CD4-positive, alpha-beta T cell treated with Interleukin-10 for 1 hour (primary cell): ENCODE results near the gene KCNS1.
"Not testable (repeated sequence)": the region's sequence is repeated elsewhere in the genome, so short reads cannot be mapped to it uniquely, and the experiment has no call there.

Source experiments
- DNase-seq: peaks from one replicate; pipeline ENCODE4 v3.0.0-alpha.2; 2020

Gene KCNS1, protein sequence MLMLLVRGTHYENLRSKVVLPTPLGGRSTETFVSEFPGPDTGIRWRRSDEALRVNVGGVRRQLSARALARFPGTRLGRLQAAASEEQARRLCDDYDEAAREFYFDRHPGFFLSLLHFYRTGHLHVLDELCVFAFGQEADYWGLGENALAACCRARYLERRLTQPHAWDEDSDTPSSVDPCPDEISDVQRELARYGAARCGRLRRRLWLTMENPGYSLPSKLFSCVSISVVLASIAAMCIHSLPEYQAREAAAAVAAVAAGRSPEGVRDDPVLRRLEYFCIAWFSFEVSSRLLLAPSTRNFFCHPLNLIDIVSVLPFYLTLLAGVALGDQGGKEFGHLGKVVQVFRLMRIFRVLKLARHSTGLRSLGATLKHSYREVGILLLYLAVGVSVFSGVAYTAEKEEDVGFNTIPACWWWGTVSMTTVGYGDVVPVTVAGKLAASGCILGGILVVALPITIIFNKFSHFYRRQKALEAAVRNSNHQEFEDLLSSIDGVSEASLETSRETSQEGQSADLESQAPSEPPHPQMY

DNA sequence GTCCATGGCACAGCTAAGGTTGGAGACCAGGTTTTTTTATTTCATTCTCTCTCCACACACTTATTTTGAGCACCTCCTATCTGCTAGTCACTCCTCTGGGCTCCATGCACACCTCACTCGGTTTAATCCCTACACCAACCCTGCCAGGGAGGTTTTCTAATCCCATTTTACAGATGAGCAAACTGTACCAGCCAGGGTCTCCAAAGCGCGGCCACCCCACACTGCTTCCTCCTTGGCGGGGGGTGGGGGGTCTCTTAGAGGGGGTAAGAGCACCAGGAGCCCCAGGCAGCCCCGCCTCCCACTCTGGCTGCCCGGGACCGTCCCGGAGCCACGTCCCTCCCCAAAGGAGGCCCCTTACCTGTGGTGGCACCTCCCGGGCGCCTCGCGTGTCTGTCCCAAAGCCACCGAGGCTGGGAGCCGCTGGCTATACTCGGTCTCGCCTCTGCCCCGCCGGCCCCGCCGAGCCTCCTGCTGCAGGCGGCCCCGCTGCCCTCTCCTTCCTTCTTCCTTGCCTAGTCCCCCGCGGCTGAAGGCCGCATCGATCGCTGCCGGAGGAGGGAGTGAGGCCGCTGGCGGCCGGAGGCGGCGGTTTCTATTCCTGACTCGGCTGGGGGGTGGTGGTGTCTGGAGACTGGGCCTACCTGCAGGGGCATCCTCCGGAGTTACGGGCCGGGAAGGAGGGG is at the start of gene KCNS1:
TSS of gene KCNS1 (minus strand) at position 565 of the 683 bp plus-strand sequence. CDS start 1,891 bp downstream, outside the sequence.
- no peak for DNase-seq

DNA sequence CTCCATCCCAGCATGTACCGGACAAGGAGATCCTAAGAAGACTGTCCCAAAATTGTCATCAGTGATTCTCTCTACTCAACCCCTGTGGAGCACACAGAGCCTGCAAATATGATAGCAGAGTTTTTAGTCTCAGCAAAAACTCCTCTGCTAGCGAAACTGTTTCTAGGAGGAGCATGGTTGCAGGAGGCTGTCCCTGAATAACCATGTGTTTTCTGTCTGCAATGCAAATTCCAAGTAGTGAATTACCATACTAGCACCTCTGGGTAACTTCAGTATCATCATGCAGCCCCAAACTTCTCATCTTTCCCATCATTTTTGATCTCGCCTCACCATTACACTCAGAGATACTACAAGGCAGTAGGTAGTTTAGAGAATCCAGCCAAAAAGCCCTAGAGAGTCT is 48.1 kb upstream of the KCNS1 start:
- no peak for DNase-seq

DNA sequence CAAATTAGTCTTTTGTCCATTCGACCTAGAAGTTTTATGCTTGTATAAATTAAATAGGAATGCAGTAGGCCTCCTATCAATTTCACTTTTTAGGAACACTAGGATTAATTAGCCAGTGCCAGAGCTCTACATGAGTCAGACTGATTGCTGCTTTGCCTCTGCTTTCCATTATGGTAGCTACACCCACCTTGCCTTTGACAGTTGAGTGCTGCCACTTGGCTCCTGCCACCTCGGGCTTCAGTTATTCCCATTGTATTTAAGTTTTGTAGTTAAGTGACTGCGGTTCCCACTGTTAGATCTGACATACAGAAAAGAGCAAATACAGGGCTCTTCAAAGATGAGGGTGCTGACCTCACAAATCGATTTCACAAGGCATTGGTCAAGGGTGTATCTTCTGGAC is 39.9 kb upstream of the KCNS1 start:
- no peak for DNase-seq

DNA sequence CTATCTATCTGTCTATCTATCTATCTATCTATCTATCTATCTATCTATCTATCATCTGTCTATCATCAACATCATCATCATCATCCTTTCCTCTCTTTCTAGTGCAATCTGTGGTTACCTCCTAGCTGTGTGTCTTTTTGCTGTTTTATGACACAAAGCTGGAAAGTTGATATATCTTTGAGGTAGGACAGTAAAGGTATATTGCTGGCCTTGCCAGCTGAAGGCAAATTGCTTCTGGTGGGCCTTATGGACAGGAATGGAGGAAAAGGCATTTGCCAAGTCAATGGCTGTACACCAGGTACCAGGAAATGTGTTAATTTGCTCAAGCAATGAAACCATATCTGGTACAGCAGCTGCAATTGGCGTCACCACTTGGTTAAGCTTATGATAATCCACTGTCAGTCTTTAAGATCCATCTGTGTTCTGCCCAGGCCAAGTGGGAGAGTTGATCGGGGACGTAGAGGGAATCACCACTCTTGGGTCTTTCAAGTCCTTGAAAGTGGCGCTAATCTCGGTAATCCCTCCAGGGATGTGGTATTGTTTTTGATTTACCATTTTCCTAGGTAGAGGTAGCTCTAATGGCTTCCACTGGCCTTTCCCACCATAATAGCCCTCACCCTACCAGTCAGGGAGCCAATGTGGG is 38.9 kb upstream of the KCNS1 start:
- not testable (repeated sequence) for DNase-seq

DNA sequence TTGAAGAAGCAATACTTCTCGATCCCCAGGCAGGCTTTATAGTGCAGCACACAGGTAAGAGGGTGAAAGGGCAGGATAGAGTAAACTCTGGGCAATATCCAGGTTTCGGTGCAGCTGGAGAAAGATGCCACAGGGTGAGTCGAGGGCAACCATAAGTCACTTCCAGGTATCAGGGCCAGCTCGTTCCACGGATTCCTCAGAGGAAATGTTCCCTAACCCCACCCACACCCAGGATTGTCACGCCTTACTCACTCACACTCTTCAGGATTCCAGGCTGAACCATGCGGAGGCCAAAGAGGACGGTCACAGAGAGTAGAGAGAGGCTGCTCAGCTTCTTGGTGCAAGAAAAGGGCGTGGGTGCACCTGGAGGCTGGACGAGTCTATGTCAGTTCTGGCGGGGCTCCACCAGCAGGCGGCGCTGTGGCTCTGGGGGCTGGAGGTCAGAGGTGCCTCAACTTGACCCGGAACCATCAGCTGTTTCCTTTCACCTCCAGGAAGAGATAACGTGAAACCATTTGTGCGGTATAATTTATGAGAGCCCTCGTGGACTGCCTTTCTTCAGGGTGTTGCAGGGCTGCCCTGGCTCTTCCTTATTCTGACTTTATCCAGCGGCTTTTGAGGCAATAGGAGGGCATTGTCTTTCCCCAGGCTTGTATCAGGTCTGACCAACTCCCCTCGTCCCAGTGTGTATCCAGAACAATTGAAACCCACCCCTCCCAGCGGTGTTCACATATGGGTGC is 37.8 kb upstream of the KCNS1 start:
- peak; percentile 31 for DNase-seq

DNA sequence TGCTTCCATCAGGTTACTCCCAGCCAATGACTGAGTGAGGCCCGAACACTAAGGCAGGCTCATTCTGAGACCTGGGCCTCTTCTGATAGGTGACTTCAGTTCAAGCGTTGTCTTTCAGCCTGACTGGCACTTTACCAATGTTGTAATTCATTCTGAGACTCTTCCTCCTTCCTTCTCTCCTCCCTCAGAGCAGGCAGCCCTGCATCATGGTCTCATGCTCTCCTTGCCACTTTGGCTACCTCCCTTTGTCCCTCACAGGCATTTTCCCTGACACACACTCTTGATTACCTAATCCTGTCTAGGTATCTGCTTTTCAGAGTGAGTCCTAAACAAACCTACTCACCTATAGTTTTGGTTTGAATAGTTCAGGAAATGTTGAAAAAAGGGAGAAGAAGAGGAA is 36.0 kb upstream of the KCNS1 start:
- DNase-seq: no peak

DNA sequence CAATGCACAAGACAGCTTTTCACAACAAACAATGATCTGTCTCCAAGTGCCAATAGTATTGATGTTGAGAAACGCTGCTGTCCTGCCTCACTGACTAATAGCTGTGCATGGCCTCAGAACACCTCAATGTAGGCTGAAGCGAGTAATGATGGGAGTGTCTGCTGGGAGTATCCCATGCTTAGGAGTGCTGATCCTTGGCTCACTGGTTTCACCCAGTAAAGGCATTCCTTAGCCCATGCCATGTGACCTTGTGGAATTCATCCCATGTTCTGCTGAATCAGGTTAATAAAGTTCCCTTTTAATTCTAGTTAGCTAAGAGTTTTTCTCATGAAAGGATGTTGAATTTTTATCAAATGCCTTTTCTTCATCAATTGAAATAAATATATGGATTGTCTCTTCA is 27.2 kb upstream of the KCNS1 start:
- DNase-seq: no peak

DNA sequence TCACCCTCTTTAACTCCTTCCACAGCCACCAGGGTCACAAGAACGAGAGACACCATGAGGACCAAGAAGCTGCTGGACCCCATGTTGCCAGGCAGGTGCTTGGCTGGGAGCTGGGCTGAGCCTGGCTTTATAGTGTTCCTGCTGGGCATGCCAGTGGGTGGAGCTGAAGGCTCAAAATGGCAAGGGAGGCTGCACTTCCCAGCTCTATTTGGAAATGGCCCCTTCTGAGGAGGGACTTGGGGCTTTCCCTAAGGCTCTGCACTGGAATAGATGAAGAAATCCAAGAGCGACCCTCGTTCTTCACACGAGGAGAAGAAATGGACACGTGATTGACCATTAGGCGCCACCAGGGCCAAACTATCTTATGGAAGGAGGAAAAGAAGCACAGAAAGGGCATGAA is 23.4 kb upstream of the KCNS1 start, which contains the start of gene WFDC12:
TSS of gene WFDC12 (minus strand) at position 101 of the 400 bp plus-strand sequence. CDS start at position 83, 18 bp downstream.
- no peak for DNase-seq

DNA sequence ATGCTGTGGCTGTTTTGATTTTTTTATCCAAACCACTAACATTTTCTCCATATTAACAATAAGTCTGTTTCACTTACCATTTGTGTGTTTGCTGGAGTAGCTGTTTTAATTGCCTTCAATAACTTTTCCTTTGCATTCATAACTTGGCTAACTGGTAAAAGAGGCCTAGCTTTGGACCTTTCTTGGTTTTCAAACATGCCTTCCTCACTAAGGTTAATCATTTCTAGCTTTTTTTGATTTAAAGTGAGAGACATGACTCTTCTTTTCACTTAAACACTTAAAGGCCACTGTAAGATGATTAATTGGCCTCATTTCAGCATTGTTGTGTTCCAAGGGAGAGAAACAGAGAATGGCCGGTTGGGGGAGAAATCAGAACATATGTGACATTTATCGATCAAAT is 20.5 kb upstream of the KCNS1 start:
- DNase-seq: no peak

DNA sequence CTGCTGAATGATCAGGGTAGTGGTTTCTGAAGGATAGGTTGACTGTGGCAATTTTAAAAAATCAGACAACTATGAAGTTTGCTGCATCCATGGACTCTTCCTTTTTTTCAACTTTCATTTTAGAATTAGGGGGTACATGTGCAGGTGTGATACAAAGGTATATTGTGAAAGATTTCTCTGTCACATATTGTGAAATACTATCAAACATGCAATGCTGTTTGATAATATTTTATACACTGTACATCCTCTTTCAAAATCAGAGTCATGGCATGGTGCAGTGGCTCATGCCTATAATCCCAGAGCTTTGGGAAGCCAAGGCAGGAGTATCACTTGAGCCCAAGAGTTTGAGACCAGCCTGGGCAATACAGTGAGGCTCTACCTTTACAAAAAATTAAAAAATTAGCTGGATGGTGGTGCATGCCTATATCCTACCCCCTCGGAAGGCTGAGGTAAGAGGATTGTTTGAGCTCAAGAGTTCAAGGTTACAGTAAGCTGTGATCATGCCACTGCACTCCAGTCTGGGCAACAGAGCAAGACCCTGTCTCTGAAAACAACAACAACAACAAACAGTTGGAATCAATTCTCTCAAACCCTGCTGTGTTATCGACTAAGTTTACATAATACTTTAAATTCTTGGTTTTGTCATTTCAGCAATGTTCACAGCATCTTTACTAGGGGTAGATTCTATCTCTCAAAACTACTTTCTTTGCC is 18.8 kb upstream of the KCNS1 start:
- DNase-seq: no peak

DNA sequence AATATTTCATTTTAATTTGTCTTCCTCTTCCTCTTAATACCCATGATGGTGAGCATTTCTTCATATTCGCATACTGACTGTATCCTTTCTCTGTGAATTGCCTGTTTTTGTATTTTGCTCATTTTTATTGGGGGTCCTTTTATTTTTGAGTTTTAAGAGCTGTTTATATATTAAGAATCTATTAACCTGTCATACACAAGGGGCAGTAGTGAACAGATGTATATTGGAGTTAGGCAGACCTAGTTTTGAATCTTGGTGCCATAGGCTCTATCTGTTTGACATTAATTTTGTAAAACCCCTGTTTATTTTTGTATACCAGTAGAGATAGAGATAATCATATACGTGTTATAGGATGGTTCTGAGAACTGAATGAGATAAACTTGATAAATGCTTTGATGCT is 17.1 kb upstream of the KCNS1 start:
- DNase-seq: no peak

DNA sequence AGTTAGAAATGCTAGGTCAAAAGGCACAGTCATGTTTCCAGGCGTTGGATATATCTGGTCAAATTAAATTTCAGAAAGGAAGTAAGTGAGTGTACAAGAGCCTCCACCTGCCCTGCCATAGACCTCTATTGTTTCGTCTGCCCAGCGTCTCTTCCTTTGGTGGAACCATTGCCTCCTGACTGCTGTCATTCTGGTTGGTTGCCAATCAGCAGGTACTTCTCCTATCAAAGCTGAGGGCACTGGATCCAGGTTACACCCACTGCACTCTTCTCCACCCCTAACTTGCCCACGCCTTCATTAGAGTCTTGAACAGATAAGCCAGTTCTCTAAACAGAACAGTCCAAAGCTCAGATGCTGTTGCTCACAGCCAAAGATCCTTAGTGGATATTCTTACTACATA is 16.7 kb upstream of the KCNS1 start:
- no peak for DNase-seq

DNA sequence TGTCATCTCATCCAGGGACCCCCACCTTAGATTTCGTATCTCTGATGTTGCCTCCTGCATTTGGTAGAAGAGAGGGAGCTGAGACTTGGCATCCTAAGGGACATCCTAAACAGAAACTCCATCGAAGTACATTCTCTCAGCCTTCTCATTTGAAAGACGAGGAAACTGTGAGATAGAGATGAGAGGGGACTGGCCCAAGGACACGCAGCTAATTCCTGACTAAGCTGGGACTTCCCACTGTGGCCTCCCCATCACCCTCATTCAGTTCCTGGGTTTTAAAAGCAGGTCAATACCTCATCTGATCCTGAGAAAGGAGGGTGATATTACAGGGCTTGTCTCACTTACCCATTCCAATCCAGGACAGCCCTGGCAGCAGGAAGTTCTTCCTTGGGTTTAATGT is 14.9 kb upstream of the KCNS1 start:
- no peak for DNase-seq

DNA sequence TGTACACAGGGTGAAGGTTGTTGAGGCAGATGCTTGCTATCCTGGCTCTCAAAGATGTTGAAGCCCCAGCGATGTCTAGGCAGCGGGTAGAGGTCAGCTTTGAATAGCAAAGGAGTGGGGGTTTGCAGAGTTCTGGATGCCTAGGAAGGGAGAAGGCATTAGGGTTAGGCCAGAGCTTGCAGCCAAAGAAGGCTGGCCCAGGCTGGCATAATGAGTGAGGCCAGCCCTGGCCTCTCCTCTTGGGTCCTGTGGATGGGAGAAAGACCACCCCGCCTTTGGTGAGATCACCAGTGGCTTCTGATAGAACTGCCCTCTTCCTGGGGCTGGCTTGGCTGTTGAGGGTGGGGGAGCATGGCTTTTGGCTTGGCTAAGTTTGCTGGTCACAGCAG is 14.5 kb upstream of the KCNS1 start:
- DNase-seq: no peak

DNA sequence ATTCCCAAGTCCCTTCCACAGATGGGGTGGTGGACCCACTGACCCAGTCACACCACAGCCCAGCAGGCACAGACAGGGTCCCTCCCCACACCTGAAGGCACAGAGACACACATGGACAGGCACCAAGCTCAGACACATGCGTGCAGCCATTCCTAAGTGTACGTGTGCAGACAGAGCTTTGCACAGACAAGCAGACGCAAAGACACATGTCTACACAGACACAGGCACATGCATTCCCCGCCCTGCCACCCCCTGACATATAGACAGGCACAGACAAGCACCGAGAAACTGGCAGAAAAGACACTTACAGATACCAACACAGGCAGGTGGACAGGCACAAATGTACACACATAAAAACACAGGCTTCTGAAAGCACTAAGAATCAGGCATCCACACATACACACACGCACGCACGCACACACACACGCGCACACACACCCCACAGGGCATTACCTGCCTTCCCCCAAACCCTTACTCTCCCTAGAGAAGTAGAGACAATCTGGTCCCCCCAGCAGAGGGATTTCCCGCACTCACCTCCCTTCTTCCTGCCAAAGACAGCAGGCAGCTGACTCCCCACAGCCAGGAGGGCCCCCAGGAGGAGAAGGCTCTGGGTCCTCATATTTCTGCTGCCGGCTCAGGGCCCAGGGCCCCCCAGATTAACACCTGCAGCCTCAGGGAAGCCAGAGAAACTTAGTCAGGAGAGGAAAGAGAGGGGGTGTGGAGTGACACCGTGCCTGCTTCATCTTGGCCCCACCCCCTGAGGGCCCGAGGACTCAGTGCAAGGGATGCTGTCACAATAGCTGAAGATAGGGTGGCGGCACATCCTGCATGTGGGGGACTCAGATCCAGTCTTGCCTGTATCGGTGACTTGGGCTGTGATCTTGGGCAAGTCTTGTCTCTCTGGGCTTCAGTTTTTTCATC is 13.8 kb upstream of the KCNS1 start, which contains the start of gene WFDC5:
TSS of gene WFDC5 (minus strand) at position 710 of the 921 bp plus-strand sequence. CDS start at position 619, 91 bp downstream.
- no peak for DNase-seq

DNA sequence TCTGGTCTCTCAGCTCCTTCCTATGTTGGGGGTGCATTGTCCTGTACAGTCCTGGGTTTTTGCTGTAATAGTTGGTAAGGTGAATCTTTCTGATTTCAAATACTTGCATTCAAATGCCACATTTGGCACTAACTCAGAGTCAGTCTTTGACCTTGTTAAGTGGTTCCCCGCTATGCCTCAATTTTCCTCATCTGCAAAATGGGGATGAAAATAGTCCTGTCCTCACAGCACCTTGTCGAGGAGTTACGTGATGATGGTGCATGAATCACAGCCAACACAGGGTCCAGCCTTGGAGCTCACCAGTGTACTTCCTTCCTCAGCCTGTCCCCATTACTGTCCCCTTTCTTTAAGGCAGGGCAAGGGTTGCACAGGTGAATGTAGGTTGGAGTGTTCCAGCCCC is 12.9 kb upstream of the KCNS1 start:
- no peak for DNase-seq

DNA sequence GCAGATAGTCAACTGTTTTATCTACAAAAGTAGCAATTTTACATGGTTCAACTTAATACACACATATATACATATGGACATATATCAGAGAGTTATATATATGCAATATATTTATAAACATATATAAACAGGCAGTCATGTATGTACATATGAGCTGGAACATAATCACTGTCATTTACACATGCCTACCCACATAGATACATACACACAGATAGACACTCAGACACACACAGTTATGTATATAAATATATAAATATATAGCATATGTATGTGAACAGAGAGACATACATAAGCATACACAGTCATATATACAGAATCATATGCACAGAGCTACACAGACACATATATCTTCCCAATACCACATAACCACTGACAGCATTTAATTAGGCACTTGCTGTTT is 11.8 kb upstream of the KCNS1 start:
- DNase-seq: no peak

DNA sequence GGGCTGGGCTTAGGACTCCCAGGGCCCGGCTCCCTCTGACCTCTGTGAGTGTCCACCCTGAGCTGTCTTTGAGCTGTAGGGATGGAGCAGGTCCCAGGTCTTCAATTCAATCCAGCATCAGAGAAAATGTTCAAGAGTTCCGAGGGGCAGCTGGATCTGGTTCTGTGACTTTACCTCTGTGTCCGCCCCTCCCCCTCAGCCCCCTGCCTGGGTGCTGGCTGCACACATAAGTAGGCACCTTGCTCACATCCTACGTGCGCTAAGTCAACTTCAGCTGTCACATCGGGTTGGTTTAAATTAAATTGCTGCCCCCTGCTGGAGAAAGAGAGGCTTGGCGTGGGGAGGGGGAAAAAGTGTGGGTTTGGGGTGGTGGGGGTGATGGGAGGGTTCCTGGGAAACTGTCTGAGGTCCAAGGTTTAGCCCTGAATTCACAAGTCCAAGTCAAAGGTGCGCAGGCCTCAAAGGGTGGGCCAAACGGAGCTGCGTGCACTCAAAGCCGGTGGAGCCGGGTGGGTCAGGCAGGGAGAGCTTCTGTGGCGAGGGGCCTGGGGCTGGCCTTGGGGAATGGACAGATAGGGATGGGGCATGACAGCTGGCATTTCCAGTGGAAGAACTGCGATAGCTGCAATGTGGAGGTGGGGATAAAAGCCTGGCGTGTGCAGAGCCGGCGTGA is 11.0 kb upstream of the KCNS1 start:
- DNase-seq: peak; percentile 37

DNA sequence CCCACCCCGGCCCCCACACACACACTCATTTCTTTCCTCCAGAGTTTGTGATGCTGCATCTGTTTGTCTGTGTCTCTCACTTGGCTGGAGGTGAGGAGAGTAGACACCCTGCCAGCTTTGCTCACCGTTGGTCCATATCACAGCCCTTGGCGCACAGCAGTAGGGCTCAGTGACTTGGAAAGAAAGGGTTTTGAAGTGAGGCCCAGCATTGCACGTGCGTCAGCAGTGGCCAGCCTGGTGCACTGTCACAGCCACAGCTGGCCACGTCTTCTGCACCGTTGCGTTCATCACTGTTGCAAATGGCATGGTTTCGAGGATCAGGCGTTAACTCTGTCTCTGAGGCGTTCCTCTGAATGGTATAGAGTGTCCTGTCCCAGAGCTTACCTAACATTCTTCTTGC is 10.4 kb upstream of the KCNS1 start:
- no peak for DNase-seq

DNA sequence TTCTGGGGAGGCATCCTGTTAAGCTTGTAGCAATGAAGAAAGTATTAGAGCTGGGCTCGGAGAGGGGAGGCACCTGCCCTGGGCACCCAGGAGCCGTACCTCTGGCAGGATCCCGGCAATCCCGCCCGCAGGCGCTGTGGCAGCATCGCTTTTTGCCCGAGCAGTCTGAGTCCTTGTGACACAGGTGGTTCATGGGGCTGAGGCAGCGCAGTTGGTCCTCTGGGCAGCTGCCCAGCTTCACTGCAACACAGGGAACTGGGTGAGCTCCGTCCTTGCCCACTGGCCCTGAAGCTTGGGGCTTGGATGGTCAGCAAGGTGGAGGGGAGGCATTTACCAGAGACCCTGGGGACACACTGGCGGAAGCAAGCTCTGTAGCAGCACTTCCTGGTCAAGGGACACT is 9.4 kb upstream of the KCNS1 start:
- no peak for DNase-seq
